GM19463 (cell line): Measurements from ENCODE around the gene ACTG1.

Experiments
- ATAC-seq: cut with Tn5 transposase; IDR thresholded peaks from one replicate; pipeline ENCODE4 v1.9.1; 2021; ENCODE audit warnings: mild to moderate bottlenecking, moderate library complexity; ENCODE audit not compliant: unreplicated experiment

Gene ACTG1

GRCh38 chr17:81468111-81468769 lies 44.4 kb downstream of the ACTG1 start:
- no peak for ATAC-seq

- ATAC-seq, result no peak
Measured at GRCh38 chr17:81466564-81467472, 45.8 kb downstream of the ACTG1 start.

GRCh38 chr17:81465910-81466309 lies 46.7 kb downstream of the ACTG1 start:
- ATAC-seq, result no peak

- ATAC-seq, result no peak
Measured at GRCh38 chr17:81464586-81464985, 48.0 kb downstream of the ACTG1 start.

GRCh38 chr17:81463506-81463905 lies 49.1 kb downstream of the ACTG1 start:
- ATAC-seq, result no peak

GRCh38 chr17:81462506-81463125 lies 50.0 kb downstream of the ACTG1 start:
- ATAC-seq, result no peak

GRCh38 chr17:81461607-81462500 lies 50.7 kb downstream of the ACTG1 start:
- no peak for ATAC-seq

GRCh38 chr17:81460856-81461460 lies 51.6 kb downstream of the ACTG1 start:
- ATAC-seq, result no peak
